ENCODE data around the gene DNAH7. TPM values are rescaled to one million over a fixed set of nuclear protein-coding genes. Genes with fewer than 3 reads are reported as not detected.

The DNAH7 gene
- total and polyA plus RNA-seq, 2 of the 4 experiments (the other 2 are of a cell fraction), result 0.22 to 0.36 TPM

- Histone ChIP-seq H3K27me3 (ENCODE audit: control insufficient read depth, insufficient read depth, low read length) (no peaks in the 10 kb centered on the region), H2AK9ac (replicated peaks; ENCODE audit: low read depth, low read length, poor library complexity) (no peak overlapping the region), H3K27ac (ENCODE audit: insufficient read depth, low read length) (no peak overlapping the region), H3K9me1 (ENCODE audit: insufficient read depth, low read length) (0 out of 2 replicates have a peak, but pooled peaks cover 4% of the 10 kb centered on the region), H2BK15ac (ENCODE audit: low read depth, low read length) (no peak overlapping the region), H3K4me1 (ENCODE audit: control insufficient read depth, insufficient read depth, low read length) (no peaks in the 10 kb centered on the region), H4K91ac (ENCODE audit: insufficient read depth, low read depth, low read length) (no peak overlapping the region), H3K4me3 (ENCODE audit: insufficient read depth, low read depth, low read length) (no peak overlapping the region), H4K8ac (ENCODE audit: low read depth in 2 of 2, low read length in 2 of 2) (no peak overlapping the region), H2BK120ac (ENCODE audit: low read depth, low read length) (no peak overlapping the region), H3K56ac (ENCODE audit: extremely low read depth, insufficient read depth, low read length) (no peak overlapping the region), H4K20me1 (ENCODE audit: insufficient read depth, low read length) (no peaks in the 10 kb centered on the region), H3K23ac (ENCODE audit: low read depth, low read length) (no peak overlapping the region), H3K18ac (ENCODE audit: low read depth, low read length) (no peak overlapping the region), H3K4me2 (ENCODE audit: low read depth, low read length) (0 out of 2 replicates have a peak overlapping the region, but pooled peaks have one; percentile 54), H3K9ac (ENCODE audit: low read depth, low read length) (no peak overlapping the region), H3K14ac (replicated peaks; ENCODE audit: low read depth, low read length) (no peak overlapping the region), H3K79me1 (ENCODE audit: low read depth in 1 of 2, low read length in 2 of 2) (no peaks in the 10 kb centered on the region), H2AFZ (replicated peaks; ENCODE audit: low read length, poor library complexity) (no peak overlapping the region), H3K9me3 (ENCODE audit: control insufficient read depth, insufficient read depth, low read length) (no peaks in the 10 kb centered on the region), H2BK20ac (ENCODE audit: low read depth, low read length) (no peak overlapping the region), H3K36me3 (ENCODE audit: control insufficient read depth, insufficient read depth, low read length) (no peaks in the 10 kb centered on the region), H4K5ac (ENCODE audit: low read depth, low read length) (no peak overlapping the region), H3K4ac (ENCODE audit: low read depth, low read length) (no peak overlapping the region), H2BK5ac (ENCODE audit: low read depth, low read length, poor library complexity, severe bottlenecking) (no peak overlapping the region), H2AK5ac (ENCODE audit: low read depth, low read length) (no peak overlapping the region)
- BruUV-seq (replicated peaks), result no TSS peak
- ChIA-PET POLR2A (ENCODE audit: unreplicated experiment) (no interaction called here), CTCF (interaction anchor here (0.7 to 1.5 kb wide), 6 partner anchors 9 to 400 kb away, joined by 3 to 4 read pairs (median 3); no protein-coding TSS in a partner anchor)
- DNase-seq, result peak; percentile 35
- dilution Hi-C loops (cut with HindIII; ENCODE audit: low sequenced_read_pairs, unreplicated experiment) (no loop called here), in situ Hi-C loops (cut with MboI; ENCODE audit: low sequenced_read_pairs) (loop anchor here (5.0 to 25.0 kb wide), 2 partner anchors 409 to 554 kb away; partner anchors contain the start of gene SLC39A10), intact Hi-C loops (cut with micrococcal nuclease) (loop anchor here (1.0 to 10.0 kb wide), 5 partner anchors 122 to 1519 kb away; no protein-coding TSS in a partner anchor)
- WGBS, 2 experiments (ENCODE audit: extremely low coverage in 2 of 2, insufficient read length in 1 of 2), result no CpG with 5 or more reads among the region's 3 CpGs
- TF ChIP-seq RAD21 (IDR thresholded peaks at IDR 0.05; ENCODE audit: low read length) (peak; percentile 59), RFX5 (IDR thresholded peaks at IDR 0.05; ENCODE audit: low read depth, low read length) (no peak), MAFK (IDR thresholded peaks at IDR 0.05; ENCODE audit: low read depth, low read length) (no peak), CTCF (conservative IDR thresholded peaks at IDR 0.05; ENCODE audit: low read depth, low read length) (peak; percentile 69), SMC3 (IDR thresholded peaks at IDR 0.05; ENCODE audit: low read depth, low read length) (peak; percentile 55; the same call in 1 of the 2 replicates), CEBPB (IDR thresholded peaks at IDR 0.05; ENCODE audit: low read depth, low read length) (no peak), BHLHE40 (IDR thresholded peaks at IDR 0.05; ENCODE audit: low read depth, low read length) (no peak), MAZ (IDR thresholded peaks at IDR 0.05; ENCODE audit: borderline replicate concordance, low read depth, low read length) (no peak), USF2 (IDR thresholded peaks at IDR 0.05; ENCODE audit: low read depth, low read length) (no peak), POLR2A (IDR thresholded peaks at IDR 0.05; ENCODE audit: low read depth, low read length) (no peak), MXI1 (IDR thresholded peaks at IDR 0.05; ENCODE audit: borderline replicate concordance, low read depth, low read length) (no peak)
- ATAC-seq (ENCODE audit: low read depth), result no peak
These were observed 2.1 kb downstream of the DNAH7 start for GRCh38 chr2:196066291-196067087.

Data from IMR-90 (cell line).